IPS-NIHi11 (cell line): ENCODE data around the gene CDC37L1.

Experiments
- DNase-seq: peaks from one replicate; pipeline ENCODE4 v3.0.0; 2012; ENCODE audit warnings: mixed read lengths, low spot score

The CDC37L1 gene

GRCh38 chr9:4669890-4670289, 9.5 kb upstream of the CDC37L1 start:
- no peak for DNase-seq

DNA sequence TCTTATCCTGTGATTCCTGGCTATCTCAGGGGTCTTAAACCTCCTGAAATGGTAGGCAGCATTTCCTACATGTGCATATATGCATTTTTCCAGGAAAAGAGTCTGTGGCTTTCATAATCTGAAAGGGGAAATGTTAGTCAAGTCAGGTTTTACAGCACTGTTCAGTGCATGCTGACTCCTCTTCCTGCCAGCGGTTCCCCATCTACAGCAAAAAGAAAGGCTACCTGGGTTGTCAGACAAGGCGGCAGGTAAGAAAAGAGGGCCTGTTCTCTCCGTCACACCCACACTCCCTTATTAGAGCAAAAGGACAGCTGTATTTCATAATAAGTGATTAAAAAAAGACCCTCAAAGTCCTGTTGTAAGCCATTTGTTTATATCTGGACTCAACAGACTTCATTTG, 8.8 kb upstream of the CDC37L1 start:
- DNase-seq, result no peak

DNA sequence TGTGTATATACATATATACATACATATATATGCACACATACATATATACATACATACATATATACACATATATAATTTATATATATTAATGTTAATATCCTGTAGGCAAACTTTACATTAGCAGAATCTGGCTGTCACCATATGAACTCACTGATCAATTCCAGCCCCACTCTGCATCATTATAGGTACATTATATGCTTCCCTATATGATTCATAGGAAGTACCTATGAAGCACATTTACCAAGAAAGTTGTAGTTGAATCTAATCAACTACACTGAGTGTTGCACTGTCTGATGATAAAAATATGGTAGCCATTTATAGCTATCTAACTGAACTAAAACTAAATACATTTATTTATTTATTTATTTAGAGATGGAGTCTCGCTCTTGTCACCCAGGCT, 7.6 kb upstream of the CDC37L1 start:
- DNase-seq, result no peak

- no peak for DNase-seq
These were observed 4.6 kb upstream of the CDC37L1 start for GRCh38 chr9:4674783-4675182.

DNA sequence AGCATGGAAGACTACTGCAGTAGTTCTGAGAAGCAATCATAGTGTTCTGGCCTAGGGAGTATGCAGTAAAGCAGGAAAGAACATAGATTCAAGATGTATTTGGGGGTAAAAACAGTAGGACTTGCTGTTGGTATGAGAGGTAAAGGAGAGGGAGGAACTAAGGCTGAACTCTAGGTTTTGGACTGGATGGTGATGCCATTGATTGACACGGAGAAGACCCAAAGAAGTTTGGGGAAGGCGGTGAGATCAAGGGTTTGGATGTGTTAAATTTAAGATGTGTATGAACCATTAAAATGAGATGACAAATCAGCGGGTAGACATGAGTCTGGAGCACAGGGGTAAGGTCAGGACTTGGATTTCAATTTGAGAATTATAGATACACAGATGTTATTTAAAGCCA, 2.0 kb upstream of the CDC37L1 start:
- DNase-seq, result no peak

GRCh38 chr9:4678679-4679267, 596 bp upstream of the CDC37L1 start:
- no peak for DNase-seq

DNA sequence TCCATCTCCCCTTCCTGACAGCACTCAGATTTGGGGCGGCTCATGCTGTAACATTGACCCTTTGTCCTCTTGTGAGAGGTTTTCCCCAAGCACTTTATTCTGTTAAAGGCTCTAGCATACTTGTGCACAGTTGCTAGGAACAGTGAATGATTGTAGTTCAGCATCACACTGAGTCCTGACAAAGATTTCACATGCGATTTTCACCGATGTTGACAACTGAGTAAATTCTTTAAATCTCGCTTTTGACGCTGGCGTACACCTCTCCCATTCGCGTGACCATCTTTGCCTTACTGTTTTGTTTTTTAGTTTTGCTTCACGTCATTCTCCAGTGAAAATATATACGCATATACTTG, 780 bp downstream of the CDC37L1 start:
- no peak for DNase-seq

DNA sequence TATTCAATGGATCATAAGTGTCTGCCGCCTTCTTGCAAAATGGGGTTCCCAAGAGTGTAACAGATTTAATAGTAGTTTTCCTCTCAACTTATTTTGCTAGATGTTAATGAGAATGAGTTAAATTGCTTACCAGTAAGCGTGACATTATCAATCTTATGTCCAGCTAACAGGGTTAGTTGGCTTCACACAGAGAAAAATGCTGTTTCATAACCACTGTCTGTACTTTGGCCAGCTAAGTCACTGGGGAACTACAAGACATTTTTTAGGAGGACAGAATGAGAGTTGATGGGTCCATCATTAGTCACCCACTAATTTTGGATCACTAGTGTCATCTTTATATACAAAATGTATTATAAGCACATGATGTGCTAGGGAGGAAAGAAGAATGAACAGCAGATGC, 1.4 kb downstream of the CDC37L1 start:
- no peak for DNase-seq

DNA sequence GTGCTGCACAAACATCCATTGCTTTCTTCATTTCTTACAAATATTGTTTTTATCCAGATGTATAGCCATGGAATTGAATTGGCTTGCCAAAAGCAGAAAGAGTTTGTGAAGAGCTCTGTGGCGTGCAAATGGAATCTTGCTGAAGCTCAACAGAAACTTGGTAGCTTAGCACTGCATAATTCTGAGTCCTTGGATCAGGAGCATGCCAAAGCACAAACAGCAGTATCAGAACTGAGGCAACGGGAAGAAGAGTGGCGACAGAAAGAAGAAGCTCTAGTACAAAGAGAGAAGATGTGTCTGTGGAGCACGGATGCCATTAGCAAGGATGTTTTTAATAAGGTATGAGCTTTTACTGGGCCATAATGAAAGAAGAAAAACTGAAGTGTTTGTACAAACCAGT, 5.5 kb downstream of the CDC37L1 start:
- DNase-seq, result no peak

- DNase-seq, result no peak
These were observed 6.7 kb downstream of the CDC37L1 start for GRCh38 chr9:4686112-4686511.

- no peak for DNase-seq
These were observed 7.2 kb downstream of the CDC37L1 start for GRCh38 chr9:4686584-4686983.

- DNase-seq, result no peak
These were observed 9.7 kb downstream of the CDC37L1 start for GRCh38 chr9:4689021-4689420.

GRCh38 chr9:4689687-4690104, 10.3 kb downstream of the CDC37L1 start:
- no peak for DNase-seq

DNA sequence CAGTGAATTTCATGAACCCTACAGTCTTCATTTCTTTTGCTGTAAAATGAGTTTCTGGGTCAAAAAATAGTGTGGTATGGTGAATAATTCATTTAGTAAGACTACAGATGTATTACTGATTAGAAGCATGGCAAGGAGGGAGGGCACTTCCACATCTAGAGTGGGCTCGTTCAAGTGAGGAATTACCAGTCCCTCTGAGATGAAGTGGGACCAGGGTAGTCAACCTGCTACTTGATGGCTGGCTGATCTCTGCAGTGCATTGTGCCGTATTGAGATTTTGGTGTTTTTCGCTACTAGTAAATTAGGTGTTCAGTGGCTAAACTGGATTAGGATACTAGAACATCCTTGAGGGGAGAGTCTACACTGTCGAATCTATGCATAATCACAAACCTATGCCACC, 10.8 kb downstream of the CDC37L1 start:
- no peak for DNase-seq

DNA sequence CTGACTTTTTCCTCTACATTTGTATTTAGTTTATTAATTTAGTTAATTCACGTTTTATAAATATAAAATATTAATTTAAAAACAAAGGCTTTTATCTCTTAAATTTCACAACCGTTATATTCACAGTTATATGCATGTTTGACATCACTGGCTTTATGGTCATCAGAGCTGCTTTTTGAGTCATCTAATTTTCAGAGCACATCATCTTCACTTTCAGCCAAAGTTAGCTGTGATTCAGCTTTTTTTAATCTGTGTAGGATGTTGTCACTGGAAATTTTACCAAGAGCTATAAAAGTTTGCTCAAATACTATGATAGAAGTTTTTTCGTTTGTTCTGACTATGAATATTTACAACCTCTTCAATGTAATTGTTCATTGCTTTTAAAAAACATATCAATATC, 12.4 kb downstream of the CDC37L1 start:
- DNase-seq, result no peak

GRCh38 chr9:4700091-4700490, 20.7 kb downstream of the CDC37L1 start:
- no peak for DNase-seq

DNA sequence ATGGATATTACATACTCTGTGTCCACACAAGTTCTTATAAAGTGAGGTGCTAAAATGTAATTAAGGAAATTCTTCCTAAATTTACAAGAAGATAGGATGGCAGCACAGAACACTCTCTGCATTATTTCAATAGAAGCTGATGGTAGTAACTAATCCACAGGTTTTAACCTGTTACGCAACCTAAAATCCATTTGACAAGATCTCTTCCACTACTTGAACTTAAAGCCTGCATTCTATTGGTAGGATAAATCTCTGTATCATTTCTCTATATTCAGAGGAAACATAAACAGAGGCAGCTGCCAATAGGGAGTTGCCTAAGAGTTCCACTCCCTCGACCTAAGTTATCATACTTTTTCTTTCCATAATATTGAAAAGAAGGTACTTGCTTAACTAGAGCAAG, 21.6 kb downstream of the CDC37L1 start:
- no peak for DNase-seq

- no peak for DNase-seq
These were observed 22.2 kb downstream of the CDC37L1 start for GRCh38 chr9:4701526-4701925.

GRCh38 chr9:4704129-4704528, 24.8 kb downstream of the CDC37L1 start:
- DNase-seq, result no peak

GRCh38 chr9:4706021-4706420, 26.7 kb downstream of the CDC37L1 start:
- no peak for DNase-seq

DNA sequence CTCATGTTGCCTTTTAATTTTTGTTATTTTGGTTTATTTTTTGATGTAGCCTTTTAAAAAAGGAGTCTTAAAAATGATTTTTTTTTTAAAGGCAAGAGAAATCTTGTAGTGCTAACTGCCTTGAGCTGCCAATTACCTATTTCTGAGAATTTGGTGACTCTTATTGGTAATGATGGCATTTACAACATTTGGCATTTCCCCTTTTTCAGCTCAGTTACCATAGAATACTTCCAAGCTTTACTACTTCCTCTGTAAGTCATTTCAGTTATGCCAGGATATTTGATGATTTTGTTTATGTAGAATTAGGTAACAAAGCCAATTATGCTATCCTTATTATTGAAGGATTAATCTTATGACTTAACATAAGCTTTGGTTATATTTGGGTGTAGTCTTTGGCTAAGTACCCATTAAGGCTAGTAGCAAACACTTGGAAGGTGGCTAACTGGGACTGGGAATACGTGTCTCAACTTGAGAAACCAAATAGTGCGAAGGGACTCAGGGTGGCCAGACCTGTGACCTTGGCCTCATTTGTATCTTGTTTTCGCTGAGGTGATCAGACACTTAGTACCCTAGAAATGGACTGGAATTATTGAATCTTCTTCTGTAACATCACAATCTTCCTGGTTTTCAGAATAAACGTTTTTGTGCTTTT, 27.7 kb downstream of the CDC37L1 start:
- DNase-seq, result no peak

GRCh38 chr9:4709380-4709779, 30.0 kb downstream of the CDC37L1 start:
- no peak for DNase-seq

GRCh38 chr9:4713849-4714248, 34.5 kb downstream of the CDC37L1 start:
- no peak for DNase-seq

DNA sequence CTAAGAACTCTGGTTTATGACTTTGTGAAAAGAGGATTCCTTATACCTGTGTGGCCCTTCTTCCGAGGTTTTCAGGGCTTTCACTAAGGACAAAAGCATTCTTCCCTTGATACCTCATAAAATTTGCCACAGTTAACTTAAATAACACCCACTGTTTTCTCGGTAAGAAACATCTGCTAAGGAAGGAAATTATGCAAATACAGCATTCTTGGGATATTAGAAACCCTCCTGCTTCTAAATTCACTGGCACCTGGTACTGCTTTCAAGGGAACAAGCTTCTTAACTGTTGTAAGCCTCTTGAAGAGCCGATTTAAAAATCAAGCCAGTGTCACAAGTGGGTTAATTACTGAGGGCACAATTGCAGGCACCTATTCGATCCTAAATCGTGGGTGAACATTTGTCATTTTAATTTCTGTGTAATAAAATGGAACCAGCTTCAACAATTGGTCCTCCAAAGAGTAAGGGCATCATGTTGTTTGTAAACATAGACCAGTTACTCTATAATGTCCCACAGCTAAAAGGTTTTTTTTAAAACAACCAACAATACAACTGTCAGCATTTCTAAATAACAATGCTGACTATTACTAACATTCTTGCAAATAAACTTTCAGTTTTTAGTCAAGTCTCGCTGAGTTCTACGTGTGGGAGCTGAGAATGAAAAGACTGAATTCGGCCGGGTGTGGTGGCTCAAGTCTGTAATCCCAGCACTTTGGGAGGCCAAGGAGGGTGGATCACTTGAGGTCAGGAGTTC, 35.1 kb downstream of the CDC37L1 start:
- DNase-seq, result no peak
